ENCODE results near the gene PHLDB2. TPM values are rescaled to one million over a fixed set of nuclear protein-coding genes. Genes with fewer than 3 reads are reported as not detected.

PHLDB2 gene
- total RNA-seq, 1 donor from 2014 or later = 2.4 TPM

DNA sequence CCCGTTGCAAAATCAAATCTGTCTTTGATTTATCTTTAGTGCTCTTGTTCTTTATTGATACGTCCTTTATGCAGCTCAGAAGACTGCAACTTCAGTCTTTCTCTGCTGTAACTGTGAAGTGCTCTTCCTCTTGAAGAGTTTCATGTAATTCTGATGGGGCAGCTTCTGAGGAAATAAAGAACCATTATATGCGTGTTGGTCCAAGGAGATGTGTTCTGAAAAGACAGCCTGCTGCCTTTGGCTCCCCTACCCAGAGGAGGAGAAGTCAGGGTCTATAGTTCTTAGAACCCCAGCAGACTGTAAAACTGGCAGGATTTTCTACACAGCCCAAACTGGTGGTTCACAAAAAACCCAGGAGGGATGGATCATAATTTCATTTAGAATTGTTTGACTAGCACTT is 97.4 kb downstream of the PHLDB2 start:
- intact Hi-C loops (cut with micrococcal nuclease) = no loop called here

DNA sequence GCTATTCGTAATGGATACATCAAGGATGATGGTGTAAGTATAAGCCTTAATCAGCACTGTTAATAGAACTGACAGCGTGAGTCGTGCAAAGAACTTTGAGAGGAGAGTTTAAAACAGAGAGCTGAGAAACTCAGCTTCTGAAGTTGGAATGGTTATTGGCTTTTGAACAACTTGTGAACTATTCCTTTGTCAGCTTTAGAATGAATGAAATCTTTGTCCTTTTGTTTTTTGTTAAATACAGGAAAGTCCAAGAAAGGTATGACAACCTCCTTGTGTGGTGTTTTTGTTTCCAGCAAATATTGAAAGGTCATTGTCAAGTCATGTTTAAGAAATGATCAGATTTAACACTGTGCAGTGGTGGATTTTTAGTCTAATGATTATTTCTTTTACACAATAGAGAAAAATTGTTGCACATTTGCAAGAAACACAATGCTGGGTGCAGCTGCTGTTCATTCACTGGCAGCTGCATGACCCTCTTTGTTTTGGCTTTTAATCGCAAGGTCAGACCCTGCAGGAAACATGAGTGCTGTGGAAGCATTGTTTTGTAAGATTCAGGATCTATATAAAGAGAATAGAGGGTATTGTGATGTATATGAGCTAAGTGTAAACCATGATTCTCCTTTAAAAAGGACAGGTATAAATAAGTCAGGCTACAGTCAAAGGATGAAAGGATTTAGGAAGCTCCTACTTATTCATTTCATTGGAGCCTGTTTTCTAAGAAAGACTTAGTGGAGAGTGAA is 98.1 kb downstream of the PHLDB2 start:
- intact Hi-C loops (cut with micrococcal nuclease) = no loop called here

DNA sequence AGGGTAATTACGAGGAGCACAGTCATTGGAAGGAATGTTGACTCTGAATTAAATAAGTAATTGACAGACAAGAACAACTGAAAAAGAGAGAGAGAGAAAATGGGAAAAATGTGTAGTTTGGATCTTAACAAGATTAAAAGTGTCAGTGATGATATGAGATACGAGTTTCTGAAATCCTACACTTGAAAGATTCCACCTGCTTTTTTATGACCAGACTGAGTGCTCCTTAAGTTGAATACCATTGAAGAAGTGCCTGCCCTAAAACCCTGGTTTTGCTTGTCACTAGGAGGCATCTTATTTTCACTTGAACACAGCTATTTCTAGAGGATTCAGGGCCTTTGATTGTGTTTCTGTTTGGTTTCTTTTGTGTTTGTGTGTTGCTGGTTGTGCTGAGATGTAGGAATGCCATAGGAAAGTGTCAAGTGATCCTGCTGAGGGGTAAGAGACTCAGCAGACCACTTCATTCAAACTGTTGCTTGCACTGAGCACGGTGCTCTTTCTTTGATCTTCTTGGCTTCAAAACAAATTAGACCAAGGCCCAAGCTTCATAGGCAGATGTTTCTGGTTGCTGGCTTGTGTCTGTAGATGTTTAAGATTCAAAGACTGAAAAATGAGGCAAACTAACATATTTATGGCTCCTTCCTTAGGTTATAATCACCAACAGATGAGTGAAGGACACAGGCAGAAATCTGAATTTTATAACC is 102.5 kb downstream of the PHLDB2 start:
- intact Hi-C loops (cut with micrococcal nuclease) = no loop called here

DNA sequence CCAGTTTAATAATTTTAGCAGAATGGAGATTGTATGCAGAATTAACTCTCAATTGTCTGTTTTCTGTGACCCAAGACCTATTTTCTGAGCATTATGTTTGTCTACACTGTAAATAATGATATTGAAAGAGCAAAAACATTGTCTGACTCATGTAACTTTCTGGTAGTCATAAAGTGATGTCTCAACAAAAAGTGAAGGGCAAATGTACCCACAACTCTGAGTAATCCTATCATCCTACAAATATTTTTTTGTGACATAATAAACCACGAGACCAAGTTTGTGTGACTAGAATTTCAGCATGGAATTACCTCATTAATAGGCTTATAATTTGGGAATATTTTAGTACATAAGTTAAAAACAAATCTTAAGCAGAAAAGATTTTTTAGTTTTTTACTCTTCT is 104.4 kb downstream of the PHLDB2 start:
- intact Hi-C loops (cut with micrococcal nuclease) = no loop called here

DNA sequence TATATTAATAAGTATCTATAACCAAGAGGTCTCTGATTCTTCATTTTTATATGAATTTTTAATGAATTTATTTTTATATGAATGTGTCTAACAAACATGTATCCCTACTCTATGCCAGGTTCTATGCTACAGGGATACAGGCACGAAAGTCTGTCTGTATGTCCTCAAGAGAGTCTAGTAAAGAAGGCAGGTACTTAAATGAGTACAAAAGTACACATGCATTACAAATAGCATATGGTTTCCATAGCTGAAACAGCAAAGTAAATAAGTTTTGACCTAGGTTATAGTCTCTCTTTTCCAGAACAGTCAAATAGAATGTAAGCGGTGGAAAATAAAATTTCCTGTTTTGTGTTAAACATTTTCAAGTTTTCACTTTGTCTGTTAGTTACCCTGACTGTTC is 106.4 kb downstream of the PHLDB2 start:
- intact Hi-C loops (cut with micrococcal nuclease) = loop anchor here (5.0 kb wide), 1 partner anchor 388 kb away; no protein-coding TSS in a partner anchor

DNA sequence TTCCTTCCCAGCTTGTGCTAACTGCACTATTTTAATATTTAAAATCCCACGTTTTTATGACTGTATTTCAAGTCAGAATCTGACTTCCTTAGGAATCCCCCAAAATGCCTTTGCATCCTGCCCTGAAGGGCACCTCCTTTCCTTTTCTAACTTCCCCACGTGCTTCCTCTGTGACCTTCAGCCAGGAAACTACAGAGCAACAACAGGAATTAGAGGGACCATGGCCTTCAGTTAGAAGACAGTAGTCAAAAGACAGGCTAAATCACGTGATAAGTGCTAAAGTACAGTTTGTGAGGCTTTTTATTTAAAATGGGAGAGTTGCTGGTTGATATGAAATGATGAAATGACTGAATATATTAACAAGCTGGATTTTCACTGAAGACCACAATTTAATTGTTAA is 108.0 kb downstream of the PHLDB2 start:
- intact Hi-C loops (cut with micrococcal nuclease) = loop anchor here (1.0 to 5.0 kb wide), 4 partner anchors 72 to 390 kb away; no protein-coding TSS in a partner anchor

DNA sequence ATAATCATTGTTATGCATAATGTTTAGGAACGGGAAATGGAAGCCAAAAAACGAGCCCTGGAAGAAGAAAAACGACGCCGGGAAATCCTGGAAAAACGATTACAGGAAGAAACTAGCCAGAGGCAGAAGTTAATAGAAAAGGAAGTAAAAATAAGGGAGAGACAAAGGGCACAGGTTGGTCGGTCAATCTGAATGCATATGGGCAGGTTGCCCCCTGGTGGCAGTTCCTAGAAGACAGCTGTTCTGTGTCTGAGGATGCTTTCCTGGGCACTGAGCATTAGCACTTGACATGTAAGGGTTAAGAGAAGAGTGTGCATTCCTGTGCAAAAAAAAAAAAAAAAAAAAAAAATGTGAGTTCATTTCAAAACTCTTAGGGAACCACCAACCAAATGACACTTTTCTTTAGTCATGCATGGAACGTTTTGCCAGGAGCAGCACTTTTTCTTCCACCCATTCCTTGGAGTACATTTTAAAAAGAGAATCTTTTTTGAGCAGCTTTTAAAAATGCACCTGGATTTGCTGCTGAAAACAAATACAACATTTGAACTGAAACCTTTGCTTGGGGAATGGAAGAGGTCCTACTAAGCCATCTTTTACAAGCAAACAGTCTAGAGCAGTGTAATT is 108.7 kb downstream of the PHLDB2 start:
- intact Hi-C loops (cut with micrococcal nuclease) = loop anchor here (1.0 to 5.0 kb wide), 4 partner anchors 73 to 390 kb away; no protein-coding TSS in a partner anchor

DNA sequence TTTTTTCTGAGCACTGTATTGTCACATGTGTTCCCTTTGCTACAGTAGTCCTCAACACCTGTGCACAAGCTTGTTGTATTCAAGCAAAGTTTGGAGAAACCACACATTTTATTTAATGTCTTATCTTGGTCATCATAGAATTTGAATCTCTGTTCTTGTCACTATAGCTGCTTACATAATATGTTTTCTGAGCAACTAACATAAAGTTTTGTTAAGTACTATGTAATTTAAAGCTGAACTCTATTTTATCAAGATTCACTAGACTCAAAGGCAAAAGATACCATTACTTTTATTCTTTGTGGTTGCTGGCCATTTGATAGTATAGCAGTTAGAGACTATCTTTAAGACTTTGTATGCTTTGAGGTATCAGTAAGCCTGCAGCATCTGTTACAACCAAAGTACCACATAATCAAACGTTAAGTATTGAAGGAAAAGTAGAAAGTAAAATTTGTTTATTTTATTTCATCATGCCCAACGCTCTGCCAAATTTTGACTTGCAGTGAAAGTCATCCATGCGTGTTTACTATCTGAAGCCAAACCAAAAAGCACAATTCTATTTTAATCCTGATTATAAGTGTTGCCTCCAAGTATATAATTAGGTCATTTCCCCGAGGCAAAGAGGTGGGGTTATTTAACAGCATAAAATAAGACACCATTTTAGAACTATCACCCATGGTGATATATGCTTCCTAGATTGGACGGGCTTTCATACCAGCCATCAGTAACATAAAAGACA is 109.4 kb downstream of the PHLDB2 start:
- intact Hi-C loops (cut with micrococcal nuclease) = loop anchor here (5.0 kb wide), 1 partner anchor 391 kb away; no protein-coding TSS in a partner anchor

DNA sequence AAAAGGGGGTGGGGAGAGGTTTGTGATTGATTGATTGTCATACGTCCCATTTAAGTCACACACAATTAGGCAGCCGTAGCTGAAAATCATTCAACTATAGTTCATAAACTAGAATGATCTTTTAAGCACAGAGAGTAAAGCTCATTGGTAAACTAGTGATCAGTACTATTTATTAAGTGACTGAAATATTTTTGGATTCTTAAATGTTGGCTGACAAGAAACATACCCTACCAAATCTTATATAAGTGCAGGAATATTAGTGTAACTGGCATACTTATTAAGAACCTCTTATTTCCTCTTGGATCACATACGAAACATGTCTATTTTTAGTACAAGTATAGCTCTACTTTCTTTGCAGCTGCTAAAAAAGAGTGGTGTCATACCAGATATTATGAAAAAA is 111.3 kb downstream of the PHLDB2 start:
- intact Hi-C loops (cut with micrococcal nuclease) = loop anchor here (10.0 kb wide), 1 partner anchor 896 kb away; the partner anchor contains the start of gene NECTIN3

DNA sequence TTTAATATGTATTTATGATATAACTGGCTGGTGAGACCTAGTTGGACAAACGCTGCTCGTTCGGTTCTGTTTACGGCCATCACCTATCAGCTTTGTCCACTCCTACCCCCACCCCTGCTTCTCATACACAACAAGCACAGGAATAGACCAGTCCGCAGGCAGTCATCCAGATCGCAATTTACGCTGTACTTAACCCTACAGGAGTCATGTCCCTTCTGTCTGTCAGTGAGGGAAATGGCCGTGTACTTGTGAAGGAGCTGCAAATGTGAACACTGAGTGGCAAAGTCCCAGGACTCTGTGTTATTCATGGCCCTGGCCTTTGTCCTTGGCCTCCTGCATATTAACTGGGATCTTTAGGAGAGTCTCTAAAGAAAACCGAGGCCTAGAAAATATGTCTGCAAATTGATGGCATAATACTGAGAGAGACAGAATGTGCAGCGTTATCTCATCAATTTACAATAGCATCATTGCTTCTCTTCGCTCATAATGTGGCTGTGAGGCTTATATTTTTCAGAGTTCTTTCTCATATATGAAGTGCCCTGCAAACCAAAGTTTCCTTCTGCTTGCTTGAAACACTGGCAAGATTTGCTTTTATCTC is 112.6 kb downstream of the PHLDB2 start:
- intact Hi-C loops (cut with micrococcal nuclease) = loop anchor here (10.0 kb wide), 1 partner anchor 897 kb away; the partner anchor contains the start of gene NECTIN3

DNA sequence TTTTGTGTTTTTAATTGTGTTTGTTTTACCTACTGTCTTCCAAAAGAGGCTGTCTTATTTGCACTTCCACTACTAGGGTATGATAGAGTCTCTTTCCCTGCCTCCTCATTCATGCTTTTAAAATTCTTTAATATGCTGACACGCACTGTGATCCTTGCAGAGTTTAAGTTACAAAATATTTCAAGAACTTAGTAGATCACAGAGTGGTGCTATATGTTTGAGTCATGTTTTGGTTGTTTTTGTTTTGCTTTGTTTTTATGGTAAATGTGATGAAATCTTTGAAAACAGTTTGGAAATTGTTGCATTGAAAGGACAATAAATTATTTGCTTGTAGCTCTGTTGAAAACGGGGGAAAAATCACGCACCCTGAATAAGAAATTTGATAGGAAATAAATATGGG is 113.8 kb downstream of the PHLDB2 start:
- intact Hi-C loops (cut with micrococcal nuclease) = loop anchor here (10.0 kb wide), 1 partner anchor 898 kb away; the partner anchor contains the start of gene NECTIN3

DNA sequence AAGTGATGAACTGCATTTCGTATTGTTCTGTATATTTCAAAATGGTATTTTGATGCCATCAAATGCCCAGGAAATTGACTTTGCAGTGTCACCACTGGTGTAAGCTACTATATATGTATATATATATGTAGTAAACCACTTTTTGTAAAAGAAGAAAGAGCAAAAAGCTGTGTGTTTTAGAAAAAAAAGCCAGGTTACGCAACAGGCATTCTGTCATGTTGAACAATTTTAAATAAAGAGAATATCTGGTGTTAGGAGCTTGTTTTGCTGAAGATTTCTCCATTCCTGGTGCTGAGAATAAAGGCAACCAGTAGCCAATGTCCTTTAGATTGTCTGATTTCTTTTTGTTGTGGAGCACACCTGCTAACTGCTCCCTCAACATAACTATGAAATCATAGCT is 116.1 kb downstream of the PHLDB2 start:
- intact Hi-C loops (cut with micrococcal nuclease) = loop anchor here (5.0 to 10.0 kb wide), 4 partner anchors 37 to 900 kb away; partner anchors contain the start of gene NECTIN3

DNA sequence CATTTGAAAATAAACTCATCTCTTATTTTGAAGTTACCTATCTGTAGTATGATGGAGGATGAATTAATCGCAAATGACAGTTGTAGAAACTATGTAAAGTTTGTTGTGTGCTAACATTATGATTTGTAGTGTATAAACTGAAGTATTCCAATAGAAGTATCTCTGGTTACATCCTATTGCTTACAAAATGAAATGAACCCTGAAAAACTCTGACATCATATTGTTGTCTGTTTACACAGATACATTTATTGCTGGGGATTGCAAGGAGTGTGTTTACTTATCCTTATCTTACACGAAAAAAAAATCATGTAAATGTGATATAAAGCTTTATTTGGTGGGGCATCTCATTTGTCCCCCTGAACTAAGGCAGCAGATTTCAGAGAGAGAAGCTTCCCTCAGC is 117.2 kb downstream of the PHLDB2 start:
- intact Hi-C loops (cut with micrococcal nuclease) = loop anchor here (5.0 to 10.0 kb wide), 4 partner anchors 36 to 901 kb away; partner anchors contain the start of gene NECTIN3

DNA sequence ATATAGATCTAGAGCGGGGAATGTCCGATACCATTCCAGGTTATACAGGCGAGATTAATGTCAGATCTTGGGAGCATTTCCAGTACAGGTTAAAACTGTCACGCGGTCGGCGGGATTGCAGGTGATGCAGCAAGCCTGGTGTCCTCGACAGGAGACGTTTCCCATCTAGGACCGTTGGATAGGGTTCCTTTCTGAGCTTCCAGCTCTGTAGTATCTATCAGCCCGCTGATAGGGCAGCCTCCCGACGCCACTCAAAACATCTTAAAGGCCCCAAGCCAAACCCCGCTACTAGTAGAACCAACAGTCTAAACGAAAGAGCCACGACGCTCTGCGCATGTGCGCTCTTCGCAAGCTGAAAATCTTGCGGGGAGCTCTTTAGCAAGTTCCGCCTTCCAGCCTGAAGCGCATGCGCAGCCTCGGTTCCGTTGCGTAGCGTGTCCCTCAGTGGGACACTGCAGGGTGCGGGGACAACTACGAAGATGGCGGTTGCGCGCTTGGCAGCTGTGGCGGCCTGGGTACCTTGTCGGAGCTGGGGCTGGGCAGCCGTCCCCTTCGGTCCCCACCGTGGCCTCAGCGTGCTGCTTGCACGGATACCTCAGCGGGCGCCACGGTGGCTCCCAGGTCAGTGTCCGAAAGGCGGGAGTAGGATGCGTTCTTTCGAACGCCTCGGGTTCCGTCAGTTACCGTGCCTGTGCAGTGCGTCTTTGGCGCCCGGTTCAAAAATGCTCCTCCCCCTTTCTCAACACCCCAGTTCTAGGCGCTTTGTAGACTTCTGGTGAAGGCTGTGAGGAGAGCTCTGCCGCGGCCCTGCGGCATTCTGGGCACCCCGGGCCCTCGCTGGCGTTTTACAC is 119.7 kb downstream of the PHLDB2 start, which contains the start of gene ABHD10:
ABHD10 (plus strand) TSS at position 444 of the 851 bp plus-strand sequence; CDS start at position 480, 36 bp downstream.
- intact Hi-C loops (cut with micrococcal nuclease) = loop anchor here (1.0 to 10.0 kb wide), 7 partner anchors 33 to 904 kb away; partner anchors contain the start of genes CD96, NECTIN3 and SLC35A5

DNA sequence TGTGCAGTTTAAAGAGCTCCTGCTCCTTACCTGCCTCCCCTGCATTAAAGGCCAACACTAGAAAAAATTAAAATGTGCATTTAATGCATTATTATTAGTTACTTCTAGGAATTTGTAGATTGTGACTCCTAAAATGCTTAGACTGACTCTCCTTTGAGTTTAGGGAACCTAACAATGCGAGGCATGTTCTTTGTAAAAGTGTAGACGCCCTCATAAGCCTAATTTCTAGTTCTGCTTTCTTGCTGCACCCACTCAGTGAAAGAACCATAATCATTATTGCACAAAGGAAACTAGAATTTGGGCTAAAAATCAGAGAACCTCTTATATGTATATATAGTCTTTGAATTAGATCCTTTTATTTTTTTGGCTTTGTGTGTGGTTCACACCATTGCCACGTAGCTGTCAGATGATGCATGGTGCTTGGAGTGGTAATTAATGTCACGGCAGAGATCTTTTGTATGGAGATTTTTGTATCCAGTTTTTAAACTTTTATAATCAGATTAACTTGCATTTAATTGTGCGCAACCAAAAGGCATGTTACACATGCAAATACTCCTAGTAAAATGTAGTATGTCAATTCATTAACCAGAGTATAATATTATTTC is 120.5 kb downstream of the PHLDB2 start:
- intact Hi-C loops (cut with micrococcal nuclease) = loop anchor here (1.0 to 10.0 kb wide), 7 partner anchors 33 to 905 kb away; partner anchors contain the start of genes CD96, NECTIN3 and SLC35A5

DNA sequence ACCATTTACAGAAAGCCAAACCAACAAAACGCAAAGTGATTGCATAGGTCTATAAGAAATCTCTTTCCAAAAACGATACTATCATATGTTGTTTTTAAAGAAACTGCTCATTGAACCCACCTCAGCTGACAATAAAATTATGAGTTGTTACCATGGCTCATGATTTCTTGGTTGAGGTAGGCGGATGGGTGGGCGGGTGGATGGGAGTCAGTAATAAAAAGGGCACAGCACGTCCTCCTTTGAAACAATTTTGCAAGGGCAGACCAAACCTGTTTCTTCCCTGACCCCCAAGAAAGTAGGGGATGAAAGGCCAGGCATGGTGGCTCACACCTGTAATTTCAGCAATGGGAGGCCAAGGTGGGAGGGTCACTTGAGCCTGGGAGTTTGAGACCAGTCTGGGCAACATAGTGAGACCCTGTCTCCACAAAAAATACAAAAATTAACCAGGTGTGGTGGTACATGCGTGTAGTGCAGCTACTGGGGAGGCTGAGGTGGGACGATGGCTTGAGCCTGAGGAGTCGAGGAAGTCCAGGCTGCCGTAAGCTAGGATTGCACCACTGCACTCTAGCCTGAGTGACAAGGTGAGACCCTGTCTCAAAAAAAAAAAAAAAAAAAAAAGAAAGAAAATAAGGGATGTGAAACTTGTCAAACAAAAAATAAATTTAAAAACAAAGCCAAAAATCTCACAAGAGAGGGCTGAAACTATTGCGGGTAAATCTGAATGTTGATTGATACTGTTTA is 121.8 kb downstream of the PHLDB2 start:
- intact Hi-C loops (cut with micrococcal nuclease) = no loop called here

DNA sequence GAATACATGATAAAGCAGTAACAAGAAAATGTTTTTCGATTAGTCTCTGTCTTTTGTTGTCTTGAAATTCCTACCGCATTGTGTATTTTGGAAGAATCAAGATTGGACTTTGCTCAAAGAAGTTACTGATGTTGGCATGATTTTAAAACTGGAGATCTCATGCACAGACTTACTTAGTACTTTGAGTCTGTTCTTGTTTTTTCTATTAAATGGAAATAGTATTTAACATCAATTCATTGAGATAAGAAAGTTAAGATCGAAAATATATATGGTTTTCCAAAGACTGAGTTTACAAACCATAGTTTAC is 122.3 kb downstream of the PHLDB2 start:
- intact Hi-C loops (cut with micrococcal nuclease) = no loop called here

DNA sequence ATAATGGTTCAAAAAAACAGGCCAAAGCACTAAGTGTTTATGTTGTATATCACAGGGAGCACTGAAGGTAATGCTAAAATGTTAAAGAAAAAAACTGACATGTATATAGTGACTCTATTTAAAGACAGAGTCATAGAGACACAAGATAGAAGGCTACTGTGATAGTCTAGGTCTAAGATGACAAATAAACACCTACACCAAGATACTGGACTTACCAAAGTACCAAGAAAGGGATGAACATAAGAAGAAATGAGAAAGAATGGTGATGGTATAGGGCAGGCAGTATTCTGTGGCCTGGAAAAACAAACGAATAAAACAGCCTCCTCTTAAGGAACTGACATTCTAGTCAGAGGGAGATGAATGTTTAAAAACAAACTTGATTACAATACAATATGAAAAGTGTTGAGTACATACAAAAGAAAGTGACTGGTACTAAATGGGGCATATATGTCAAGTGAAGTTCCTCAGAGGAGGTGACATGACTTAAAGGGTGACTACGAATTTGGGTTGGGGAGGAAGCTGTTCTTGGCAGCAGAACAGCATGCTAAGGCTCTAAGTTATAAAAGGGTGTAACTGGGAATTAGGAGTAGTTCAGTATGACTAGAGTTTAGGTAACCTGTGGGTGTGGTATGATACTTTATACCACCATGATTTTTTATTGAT is 125.7 kb downstream of the PHLDB2 start:
- intact Hi-C loops (cut with micrococcal nuclease) = no loop called here

Measured in T-helper 2 cell treated with Interferon-gamma antibody and Interleukin-4, amounts not matched to agents 100 ng/mL and 5 ng/mL, for 36 hours (primary cell).